ENCODE results near the gene C5orf47.

- TF ChIP-seq POLR2AphosphoS2 (IDR thresholded peaks at IDR 0.05; ENCODE audit: low read depth, low read length) (no peak), RAD21 (IDR thresholded peaks at IDR 0.05; ENCODE audit: insufficient read depth, low read depth, low read length) (no peak), GATAD2B (conservative IDR thresholded peaks at IDR 0.05; ENCODE audit: low read depth) (no peak), ATF7 (IDR thresholded peaks at IDR 0.05; ENCODE audit: low read depth) (no peak), EP300 (IDR thresholded peaks at IDR 0.05; ENCODE audit: borderline replicate concordance in 1 of 2, control insufficient read depth in 1 of 2, low read depth in 2 of 2, low read length in 2 of 2) (no peak)
Observed at GRCh38 chr5:174003795-174004194, 14.8 kb downstream of the C5orf47 start.

Measured in GM12878 (cell line).